ENCODE measurements around the gene NKAIN2.

- TF ChIP-seq POLR2AphosphoS5 (IDR thresholded peaks at IDR 0.05): no peak
- TF ChIP-seq CTCF (IDR thresholded peaks at IDR 0.05): no peak
- no peak for TF ChIP-seq POLR2A (IDR thresholded peaks at IDR 0.05)
Measured at GRCh38 chr6:123830120-123830519, 26.5 kb downstream of the NKAIN2 start.
